Sigmoid colon (tissue), 7 donors: ENCODE results near the gene PAPPA. TPM values are rescaled to one million over a fixed set of nuclear protein-coding genes. Genes with fewer than 3 reads are reported as not detected.

Source experiments
- DNase-seq: peaks from one replicate; pipeline ENCODE4 v3.0.0-alpha.2; 2019
- H3K27ac ChIP-seq, 4 donors: fragments of 200-600 bp; sonication (generic); one replicate each; pipeline ENCODE4 v1.5.1; 2016 to 2019; ENCODE audit warnings: mild to moderate bottlenecking in 1 of 4
- H3K27me3 ChIP-seq, 3 donors: fragments of 200-600 bp; sonication (generic); one replicate each; pipeline ENCODE4 v1.5.1; 2019; ENCODE audit warnings: mild to moderate bottlenecking in 1 of 3
- H3K36me3 ChIP-seq, 4 donors: fragments of 200-600 bp; sonication (generic); one replicate each; pipeline ENCODE4 v1.5.1; 2016 to 2019
- H3K4me1 ChIP-seq, 4 donors: fragments of 200-600 bp; sonication (generic); one replicate each; pipeline ENCODE4 v1.5.1; 2017 to 2019
- H3K4me3 ChIP-seq, 4 donors: fragments of 200-600 bp; sonication (generic); one replicate each; pipeline ENCODE4 v1.5.1; 2017 to 2019; ENCODE audit warnings: mild to moderate bottlenecking in 2 of 4, moderate library complexity in 1 of 4
- H3K9me3 ChIP-seq, 4 donors: fragments of 200-600 bp in 3 of 4; sonication (generic) in 3 of 4; one replicate each; pipeline versions ENCODE4 v1.5.1 to v1.6.1; 2013 to 2019
- CTCF ChIP-seq, 4 experiments: fragments of 450-650 bp in 3 of 4; fragments of 200-600 bp in 1 of 4; IDR thresholded peaks; one replicate each; pipeline ENCODE4 v1.5.1; 2016 to 2019; ENCODE audit warnings: antibody characterized with exemption in 4 of 4, mild to moderate bottlenecking in 3 of 4, moderate library complexity in 2 of 4
- EP300 ChIP-seq, 4 donors: sonication (generic); formaldehyde crosslinking; IDR thresholded peaks; one replicate each; pipeline ENCODE4 v1.6.1; 2017; ENCODE audit warnings: antibody characterized with exemption in 4 of 4
- POLR2A ChIP-seq, 2 donors: fragments of 450-650 bp; IDR thresholded peaks; one replicate each; pipeline ENCODE4 v1.6.1; 2016; ENCODE audit warnings: antibody characterized with exemption in 2 of 2, mild to moderate bottlenecking in 2 of 2, moderate library complexity in 2 of 2
- POLR2AphosphoS5 ChIP-seq, 4 donors: sonication (generic); formaldehyde crosslinking; IDR thresholded peaks; one replicate each; pipeline ENCODE4 v1.6.1; 2017; ENCODE audit warnings: antibody characterized with exemption in 4 of 4
- WGBS, 2 donors: extraction: QIAGEN DNeasy Blood & Tissue Kit; methylation state at CpG; one replicate each; pipeline ENCODE4 v1.1.7; 2013; 5-methylcytosine and 5-hydroxymethylcytosine counted together
- intact Hi-C: fragments of 100-400 bp; cut with DNase I; formaldehyde crosslinking; loops from one replicate; pipeline ENCODE4 v1.15.1; 2023
- polyA plus RNA-seq, 3 donors: library from polyadenylated mRNA; stranded (reverse); fragments of 200-250 nt; gene quantifications; one replicate each; pipeline ENCODE4 v1.2.3, GENCODE V29; 2013
- total RNA-seq, 4 donors: library from RNA; depleted of rRNA; stranded (reverse); fragments of >200 nt; gene quantifications; one replicate each; pipeline ENCODE4 v1.1.0, GENCODE V29; 2016
- donor health status: healthy with polysubstance abuse.
- donor health status: Bipolar disorder and iron deficiency.
- donor health status: healthy.

The PAPPA gene
- total and polyA plus RNA-seq, 7 donors: under 0.01 to 6.6 (median 3.6) TPM

DNA sequence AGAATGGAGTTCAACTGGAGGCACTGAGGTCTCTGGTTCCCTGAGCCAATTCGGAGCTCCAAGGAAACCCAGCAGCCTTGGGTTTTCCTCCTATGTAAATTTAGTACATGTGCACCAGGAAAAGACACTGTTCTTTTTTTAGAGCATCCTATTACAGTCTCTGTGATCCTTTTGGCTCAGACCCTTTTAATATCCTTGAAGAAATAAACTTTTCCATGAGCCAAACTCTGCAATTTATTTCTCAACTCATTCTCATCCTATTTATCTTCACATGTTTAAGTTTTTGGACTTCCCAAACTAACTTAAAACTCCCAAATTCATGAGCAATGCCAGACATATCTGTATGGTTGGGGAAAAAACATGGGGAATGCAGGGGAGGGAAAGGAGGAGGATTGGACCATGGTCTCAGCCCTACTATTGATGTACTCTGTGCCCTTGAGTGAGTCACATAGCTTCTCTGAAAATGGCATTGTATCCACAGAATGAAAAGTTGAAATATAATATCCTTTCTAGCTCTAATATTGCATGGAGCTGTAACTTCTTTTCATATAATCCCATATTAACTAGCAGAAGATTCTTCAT is 76.6 kb downstream of the PAPPA start:
- H3K9me3 ChIP-seq: no peaks in the 10 kb centered on the region
- intact Hi-C loops: no loop called here
- H3K36me3 ChIP-seq: no peaks in the 10 kb centered on the region
- TF ChIP-seq EP300 (IDR thresholded peaks at IDR 0.05): no peak
- no peak for TF ChIP-seq CTCF (IDR thresholded peaks at IDR 0.05)
- no peak for TF ChIP-seq POLR2AphosphoS5 (IDR thresholded peaks at IDR 0.05)
- no peak for TF ChIP-seq POLR2A (IDR thresholded peaks at IDR 0.05)
- no peak overlapping the region for H3K27ac ChIP-seq
- no peak for DNase-seq
- WGBS, 2 donors: 55 to 67% methylated on average over 1 of the region's 1 CpG
- H3K27me3 ChIP-seq: no peaks in the 10 kb centered on the region
- H3K4me1 ChIP-seq: peaks cover 0 to 15% (median 0%) of the 10 kb centered on the region in 4 donors
- H3K4me3 ChIP-seq: no peak overlapping the region

GRCh38 chr9:116232424-116233159 is 79.0 kb downstream of the PAPPA start:
- DNase-seq: no peak
- Histone ChIP-seq H3K36me3 (no peaks in the 10 kb centered on the region), H3K4me1 (peaks cover 0 to 15% (median 0%) of the 10 kb centered on the region in 4 donors), H3K4me3 (no peak overlapping the region), H3K27me3 (no peaks in the 10 kb centered on the region), H3K9me3 (no peaks in the 10 kb centered on the region), H3K27ac (no peak overlapping the region)
- 62 to 81% methylated on average over 5 of the region's 5 CpGs for WGBS, 2 donors
- TF ChIP-seq POLR2A (IDR thresholded peaks at IDR 0.05): no peak
- no peak for TF ChIP-seq CTCF (IDR thresholded peaks at IDR 0.05)
- TF ChIP-seq POLR2AphosphoS5 (IDR thresholded peaks at IDR 0.05): no peak
- no peak for TF ChIP-seq EP300 (IDR thresholded peaks at IDR 0.05)
- intact Hi-C loops: no loop called here

- no peak for DNase-seq
- intact Hi-C loops: no loop called here
Observed at GRCh38 chr9:116233160-116233530, 79.6 kb downstream of the PAPPA start.

GRCh38 chr9:116234081-116234480 is 80.5 kb downstream of the PAPPA start:
- WGBS, 2 donors: 56 to 72% methylated on average over 4 of the region's 4 CpGs
- TF ChIP-seq EP300 (IDR thresholded peaks at IDR 0.05) (no peak), POLR2A (IDR thresholded peaks at IDR 0.05) (no peak), POLR2AphosphoS5 (IDR thresholded peaks at IDR 0.05) (no peak), CTCF (IDR thresholded peaks at IDR 0.05) (no peak)
- Histone ChIP-seq H3K27ac (no peak overlapping the region), H3K4me3 (no peak overlapping the region), H3K9me3 (no peaks in the 10 kb centered on the region), H3K4me1 (peaks cover 0 to 21% (median 0%) of the 10 kb centered on the region in 4 donors), H3K36me3 (no peaks in the 10 kb centered on the region), H3K27me3 (no peaks in the 10 kb centered on the region)
- DNase-seq: no peak
- intact Hi-C loops: no loop called here

More at GRCh38 chr9:116233160-116233530, 79.6 kb downstream of the PAPPA start:
- no peaks in the 10 kb centered on the region for H3K27me3 ChIP-seq
- H3K9me3 ChIP-seq: no peaks in the 10 kb centered on the region
- no peak overlapping the region for H3K27ac ChIP-seq
- no peak overlapping the region for H3K4me3 ChIP-seq
- TF ChIP-seq POLR2A (IDR thresholded peaks at IDR 0.05) (no peak), POLR2AphosphoS5 (IDR thresholded peaks at IDR 0.05) (no peak)
- WGBS, 2 donors: 82 to 93% methylated on average over 3 of the region's 3 CpGs
- no peaks in the 10 kb centered on the region for H3K36me3 ChIP-seq
- H3K4me1 ChIP-seq: peaks cover 0 to 20% (median 0%) of the 10 kb centered on the region in 4 donors

DNA sequence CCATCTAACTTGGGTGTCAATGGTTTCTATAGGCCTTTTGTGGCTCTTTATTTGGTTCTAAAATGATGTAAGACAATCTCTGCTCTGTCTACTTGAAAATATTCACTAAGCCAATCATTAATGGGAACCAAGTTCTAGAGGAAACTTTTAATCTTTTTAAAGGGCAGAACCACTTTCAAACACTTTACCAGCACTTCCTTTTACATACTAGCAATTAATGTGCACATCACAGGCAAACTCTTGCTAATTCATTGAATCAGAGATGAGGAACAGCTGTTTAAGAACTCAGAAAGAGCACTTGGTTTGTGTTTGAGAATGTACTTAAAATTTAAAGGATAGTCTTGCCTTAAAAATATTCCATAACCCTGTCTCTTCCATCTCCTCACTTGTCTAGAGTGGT is 83.4 kb downstream of the PAPPA start:
- Histone ChIP-seq H3K36me3 (no peaks in the 10 kb centered on the region), H3K4me1 (peaks cover 0 to 21% (median 0%) of the 10 kb centered on the region in 4 donors), H3K9me3 (no peaks in the 10 kb centered on the region), H3K27me3 (no peaks in the 10 kb centered on the region), H3K4me3 (no peak overlapping the region), H3K27ac (no peak overlapping the region)
- DNase-seq: no peak
- TF ChIP-seq CTCF (IDR thresholded peaks at IDR 0.05): no peak
- TF ChIP-seq POLR2A (IDR thresholded peaks at IDR 0.05): no peak
- TF ChIP-seq EP300 (IDR thresholded peaks at IDR 0.05): no peak
- TF ChIP-seq POLR2AphosphoS5 (IDR thresholded peaks at IDR 0.05): no peak
- intact Hi-C loops: no loop called here
